ENCODE results near the gene CCDC126.
"Not testable (repeated sequence)": the region's sequence is repeated elsewhere in the genome, so short reads cannot be mapped to it uniquely, and the experiment has no call there.

Gene CCDC126

GRCh38 chr7:23597094-23598091 lies at the start of gene CCDC126:
TSS of gene CCDC126 (plus strand) at chr7:23597382. CDS start at chr7:23611316, 13,934 bp downstream.
- DNase-seq = peak; percentile 87

- DNase-seq = no peak
These were observed 49.5 kb upstream of the CCDC126 start for GRCh38 chr7:23547662-23548061.

GRCh38 chr7:23558303-23558702 lies 38.9 kb upstream of the CCDC126 start:
- no peak for DNase-seq

- DNase-seq = peak; percentile 68
These were observed 26.5 kb upstream of the CCDC126 start for GRCh38 chr7:23570592-23571200.

GRCh38 chr7:23581975-23582374 lies 15.2 kb upstream of the CCDC126 start:
- DNase-seq = not testable (repeated sequence)

GRCh38 chr7:23585304-23585703 lies 11.9 kb upstream of the CCDC126 start:
- DNase-seq = not testable (repeated sequence)

- no peak for DNase-seq
These were observed 11.0 kb upstream of the CCDC126 start for GRCh38 chr7:23586159-23586558.

GRCh38 chr7:23590529-23590928 lies 6.7 kb upstream of the CCDC126 start:
- DNase-seq = no peak

GRCh38 chr7:23593706-23594105 lies 3.5 kb upstream of the CCDC126 start:
- DNase-seq = no peak

- DNase-seq = no peak
These were observed 2.1 kb upstream of the CCDC126 start for GRCh38 chr7:23594879-23595604.

- no peak for DNase-seq
These were observed 1.1 kb downstream of the CCDC126 start for GRCh38 chr7:23598296-23598695.

- DNase-seq = no peak
These were observed 3.1 kb downstream of the CCDC126 start for GRCh38 chr7:23600236-23600635.

GRCh38 chr7:23603632-23604295 lies 6.6 kb downstream of the CCDC126 start:
- no peak for DNase-seq

GRCh38 chr7:23604296-23604640 lies 7.1 kb downstream of the CCDC126 start:
- no peak for DNase-seq

- DNase-seq = no peak
These were observed 9.9 kb downstream of the CCDC126 start for GRCh38 chr7:23607130-23607529.

GRCh38 chr7:23607866-23608265 lies 10.7 kb downstream of the CCDC126 start:
- no peak for DNase-seq

- no peak for DNase-seq
These were observed 18.1 kb downstream of the CCDC126 start for GRCh38 chr7:23615331-23615730.

GRCh38 chr7:23616593-23616992 lies 19.4 kb downstream of the CCDC126 start:
- DNase-seq = no peak

- DNase-seq = no peak
These were observed 20.3 kb downstream of the CCDC126 start for GRCh38 chr7:23617482-23617881.

GRCh38 chr7:23618241-23618640 lies 21.1 kb downstream of the CCDC126 start:
- DNase-seq = peak; percentile 73

- no peak for DNase-seq
These were observed 22.0 kb downstream of the CCDC126 start for GRCh38 chr7:23619141-23619540.

GRCh38 chr7:23622506-23622925 lies 25.3 kb downstream of the CCDC126 start:
- peak; percentile 43 for DNase-seq

- DNase-seq = no peak
These were observed 31.2 kb downstream of the CCDC126 start for GRCh38 chr7:23628370-23628769.

Data from HCEC 1CT (cell line).